Gastrocnemius medialis (tissue), 4 donors: ENCODE results near the gene PTAFR.
"Not testable (repeated sequence)": the region's sequence is repeated elsewhere in the genome, so short reads cannot be mapped to it uniquely, and the experiment has no call there.

Source experiments
- POLR2A ChIP-seq, 2 donors: fragments of 450-650 bp; IDR thresholded peaks; one replicate each; pipeline ENCODE4 v1.6.1; 2017; ENCODE audit warnings: antibody characterized with exemption in 2 of 2, mild to moderate bottlenecking in 2 of 2, moderate library complexity in 2 of 2
- TF ChIP-seq, protein P1 (sequence below), 5 experiments: fragments of 450-650 bp in 3 of 5; fragments of 200-600 bp in 2 of 5; sonication (generic) in 2 of 5; IDR thresholded peaks in 4 of 5; conservative IDR thresholded peaks in 1 of 5; 1 replicate in 4 of 5; 2 replicates in 1 of 5; pipeline ENCODE4 v1.5.1; 2016 to 2019; ENCODE audit warnings: antibody characterized with exemption in 5 of 5, mild to moderate bottlenecking in 3 of 5, moderate library complexity in 3 of 5

- TF ChIP-seq POLR2A (IDR thresholded peaks at IDR 0.05): not testable (repeated sequence)
- TF ChIP-seq, protein P1, sequence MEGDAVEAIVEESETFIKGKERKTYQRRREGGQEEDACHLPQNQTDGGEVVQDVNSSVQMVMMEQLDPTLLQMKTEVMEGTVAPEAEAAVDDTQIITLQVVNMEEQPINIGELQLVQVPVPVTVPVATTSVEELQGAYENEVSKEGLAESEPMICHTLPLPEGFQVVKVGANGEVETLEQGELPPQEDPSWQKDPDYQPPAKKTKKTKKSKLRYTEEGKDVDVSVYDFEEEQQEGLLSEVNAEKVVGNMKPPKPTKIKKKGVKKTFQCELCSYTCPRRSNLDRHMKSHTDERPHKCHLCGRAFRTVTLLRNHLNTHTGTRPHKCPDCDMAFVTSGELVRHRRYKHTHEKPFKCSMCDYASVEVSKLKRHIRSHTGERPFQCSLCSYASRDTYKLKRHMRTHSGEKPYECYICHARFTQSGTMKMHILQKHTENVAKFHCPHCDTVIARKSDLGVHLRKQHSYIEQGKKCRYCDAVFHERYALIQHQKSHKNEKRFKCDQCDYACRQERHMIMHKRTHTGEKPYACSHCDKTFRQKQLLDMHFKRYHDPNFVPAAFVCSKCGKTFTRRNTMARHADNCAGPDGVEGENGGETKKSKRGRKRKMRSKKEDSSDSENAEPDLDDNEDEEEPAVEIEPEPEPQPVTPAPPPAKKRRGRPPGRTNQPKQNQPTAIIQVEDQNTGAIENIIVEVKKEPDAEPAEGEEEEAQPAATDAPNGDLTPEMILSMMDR (IDR thresholded peaks at IDR 0.05 in 4 of 5, conservative IDR thresholded peaks at IDR 0.05 in 1 of 5): not testable (repeated sequence)
Observed at GRCh38 chr1:28139866-28140265, 36.6 kb downstream of the PTAFR start.
